ENCODE measurements around the gene PRUNE2.

- TF ChIP-seq POLR2AphosphoS5 (IDR thresholded peaks at IDR 0.05; ENCODE audit: borderline replicate concordance, low read depth, low read length): no peak
- TF ChIP-seq EZH2 (IDR thresholded peaks at IDR 0.05): no peak
- TF ChIP-seq FOXP2 (optimal IDR thresholded peaks at IDR 0.05; ENCODE audit: control extremely low read depth, extremely low read length, insufficient read depth): no peak
Measured at GRCh38 chr9:76654051-76654461, 251.9 kb downstream of the PRUNE2 start.
